NCI-H1694 treated with DMSO at 0.1 percent for 48 hours (cell line): Measurements from ENCODE around the gene MYH16.
"Not testable (repeated sequence)": the region's sequence is repeated elsewhere in the genome, so short reads cannot be mapped to it uniquely, and the experiment has no call there.

Experiments
- DNase-seq: peaks from one replicate; lab custom pipeline; 2025; lab: John Stamatoyannopoulos, UW

MYH16 gene

GRCh38 chr7:99258501-99258900 lies 14.1 kb upstream of the MYH16 start:
- DNase-seq = no peak

GRCh38 chr7:99260395-99260794 lies 12.2 kb upstream of the MYH16 start:
- no peak for DNase-seq

GRCh38 chr7:99261646-99262045 lies 11.0 kb upstream of the MYH16 start:
- DNase-seq = no peak

DNA sequence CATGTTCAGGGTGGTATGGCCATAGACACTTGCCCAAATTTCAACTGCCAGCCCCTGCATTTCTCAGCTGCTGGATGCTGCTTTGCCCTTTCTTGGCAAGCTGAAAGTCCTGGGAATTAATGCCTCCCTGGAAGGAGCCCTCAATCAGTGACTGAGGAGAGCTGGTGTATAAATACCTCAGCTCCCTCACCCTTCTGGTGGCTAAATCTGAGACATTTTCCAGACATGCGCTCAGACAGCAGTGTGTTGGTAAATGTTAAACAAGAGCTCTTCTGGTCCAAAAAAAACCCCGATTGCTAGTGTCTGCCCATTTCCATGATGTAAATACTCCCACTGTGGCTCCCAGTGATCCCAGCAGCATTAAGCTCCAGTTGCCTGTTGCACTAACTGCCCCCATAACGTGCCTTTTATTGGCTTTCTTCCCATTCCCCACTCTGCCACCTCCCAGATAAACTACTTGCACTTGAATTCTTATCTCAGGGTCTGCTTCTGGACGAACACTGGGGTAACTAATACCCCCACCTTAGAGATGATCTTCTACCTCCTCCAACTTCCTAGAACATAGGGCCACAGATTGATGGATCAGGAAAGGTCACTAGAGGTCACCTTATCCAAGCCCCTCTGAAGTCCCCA lies 6.7 kb upstream of the MYH16 start:
- DNase-seq = no peak

GRCh38 chr7:99267481-99267840 lies 5.2 kb upstream of the MYH16 start:
- DNase-seq = no peak

DNA sequence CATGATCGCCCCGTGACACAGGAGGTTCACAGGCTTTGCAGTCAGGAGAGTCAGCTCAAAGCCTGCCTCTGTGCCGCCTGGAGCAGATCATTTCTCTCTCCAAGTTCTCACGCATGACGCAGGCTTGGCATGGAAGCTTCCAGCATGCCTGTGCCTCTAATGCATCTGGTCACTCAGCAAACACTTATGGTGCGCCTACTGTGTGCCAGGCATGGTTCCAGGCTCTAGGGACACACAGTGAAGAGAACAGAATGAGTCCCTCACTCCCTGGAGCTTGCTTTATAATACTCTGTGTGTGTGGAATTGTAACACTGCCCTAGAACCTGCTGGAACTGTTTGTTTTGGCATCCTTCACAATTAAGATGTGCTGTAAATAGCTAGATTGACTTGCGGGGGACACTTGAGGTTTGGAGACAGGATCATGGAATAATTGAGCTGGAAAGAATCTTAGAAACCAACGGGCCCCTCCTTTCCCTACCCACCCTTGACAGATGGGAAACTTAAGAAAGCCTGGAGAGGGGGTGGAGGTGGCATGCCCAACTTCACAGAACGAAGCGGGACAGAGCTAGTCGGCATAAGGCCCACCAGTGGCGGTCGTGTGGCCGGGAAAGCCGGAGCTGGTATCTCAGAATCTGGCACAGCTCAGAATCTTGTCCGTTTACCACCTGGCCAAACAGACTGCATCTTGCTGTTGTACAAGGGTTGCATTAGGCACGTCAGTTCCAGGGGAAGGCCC lies 4.6 kb upstream of the MYH16 start:
- DNase-seq = no peak

DNA sequence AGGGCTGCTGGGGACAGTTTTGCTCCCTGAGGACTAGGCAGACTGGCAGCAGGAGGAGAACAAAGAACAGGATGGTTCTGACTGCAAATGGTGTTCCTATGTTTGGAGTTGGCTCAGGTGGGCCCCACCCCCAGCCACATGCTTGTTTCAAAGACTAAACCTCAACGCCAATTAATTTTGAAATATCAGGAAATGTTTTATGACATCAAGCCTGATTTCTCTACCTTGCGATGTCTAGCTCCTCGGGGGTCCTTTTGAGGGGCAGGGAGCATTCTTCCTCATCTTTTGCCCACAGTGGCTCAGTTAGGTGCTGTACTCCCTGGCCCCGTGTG lies 4.1 kb upstream of the MYH16 start:
- DNase-seq = no peak

GRCh38 chr7:99270702-99271101 lies 1.9 kb upstream of the MYH16 start:
- no peak for DNase-seq

DNA sequence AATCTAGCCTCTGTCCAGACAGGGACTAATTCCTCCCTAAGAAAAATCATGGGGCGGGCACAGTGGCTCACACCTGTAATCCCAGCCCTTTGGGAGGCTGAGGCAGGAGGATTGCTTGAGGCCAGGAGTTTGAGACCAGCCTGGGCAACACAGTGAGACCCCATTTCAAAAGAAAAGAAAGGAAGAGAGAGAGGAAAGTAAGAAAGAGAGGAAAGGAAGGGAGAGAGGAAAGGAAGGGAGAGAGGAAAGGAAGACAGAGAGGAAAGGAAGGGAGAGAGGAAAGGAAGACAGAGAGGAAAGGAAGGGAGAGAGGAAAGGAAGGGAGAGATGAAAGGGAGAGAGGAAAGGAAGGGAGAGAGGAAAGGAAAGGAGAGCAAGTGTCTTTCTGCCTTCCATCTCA lies 922 bp downstream of the MYH16 start:
- DNase-seq = not testable (repeated sequence)

- not testable (repeated sequence) for DNase-seq
Measured at GRCh38 chr7:99274908-99275307, 2.3 kb downstream of the MYH16 start.

GRCh38 chr7:99275496-99275895 lies 2.9 kb downstream of the MYH16 start:
- no peak for DNase-seq

- DNase-seq = no peak
Measured at GRCh38 chr7:99278180-99278579, 5.5 kb downstream of the MYH16 start.

GRCh38 chr7:99284165-99284564 lies 11.5 kb downstream of the MYH16 start:
- DNase-seq = not testable (repeated sequence)

GRCh38 chr7:99287779-99288534 lies 15.3 kb downstream of the MYH16 start:
- no peak for DNase-seq

GRCh38 chr7:99289185-99289584 lies 16.5 kb downstream of the MYH16 start:
- DNase-seq = no peak

GRCh38 chr7:99290148-99290547 lies 17.5 kb downstream of the MYH16 start:
- not testable (repeated sequence) for DNase-seq

DNA sequence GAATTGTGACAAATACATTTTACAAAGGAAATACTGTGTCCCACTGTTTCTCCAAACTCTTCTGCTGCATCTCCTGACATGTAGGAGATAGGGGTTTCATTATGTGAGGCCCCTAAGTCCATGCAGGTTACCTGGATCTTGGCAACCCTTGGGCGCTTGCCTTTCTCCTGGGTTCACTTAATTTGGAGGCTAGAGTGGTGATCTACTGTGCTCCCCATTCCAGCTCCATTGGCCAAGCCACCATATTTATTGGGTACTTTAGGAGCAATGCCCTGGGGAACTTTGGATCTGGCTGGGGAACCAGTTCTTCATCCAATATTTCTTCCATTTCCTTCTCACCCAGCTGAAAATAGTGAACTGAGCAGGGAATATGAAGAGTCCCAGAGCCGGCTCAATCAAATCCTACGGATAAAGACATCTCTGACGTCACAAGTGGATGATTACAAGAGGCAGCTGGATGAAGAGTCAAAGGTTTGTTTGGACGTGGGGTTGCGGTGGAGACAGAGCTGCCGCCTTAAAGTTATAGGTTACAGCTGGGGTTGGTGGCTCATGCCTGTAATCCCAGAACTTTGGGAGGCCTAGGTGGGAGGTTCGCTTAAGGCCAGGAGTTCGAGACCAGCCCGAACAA lies 18.5 kb downstream of the MYH16 start:
- no peak for DNase-seq

GRCh38 chr7:99292127-99292526 lies 19.5 kb downstream of the MYH16 start:
- DNase-seq = no peak

- no peak for DNase-seq
Measured at GRCh38 chr7:99293167-99293566, 20.5 kb downstream of the MYH16 start.

DNA sequence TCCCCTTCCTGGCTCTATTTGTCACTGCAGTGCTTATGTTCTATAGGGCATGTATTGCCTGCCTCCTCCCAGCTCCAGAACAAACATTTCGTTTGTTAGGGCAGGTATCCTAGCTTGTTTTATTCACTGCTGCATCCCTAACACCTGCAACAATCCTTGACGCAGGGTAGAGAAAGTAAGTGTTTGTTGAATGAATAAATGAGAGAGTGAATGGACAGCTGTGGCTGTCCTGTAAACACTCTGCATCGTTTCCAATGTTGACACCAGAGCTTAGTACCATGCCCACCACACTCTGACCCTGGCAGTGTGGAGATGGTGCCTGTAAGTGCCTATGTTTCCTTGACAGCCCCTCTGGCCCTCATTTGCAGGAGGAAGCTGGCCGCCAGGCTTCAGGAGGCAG lies 21.0 kb downstream of the MYH16 start:
- DNase-seq = no peak

DNA sequence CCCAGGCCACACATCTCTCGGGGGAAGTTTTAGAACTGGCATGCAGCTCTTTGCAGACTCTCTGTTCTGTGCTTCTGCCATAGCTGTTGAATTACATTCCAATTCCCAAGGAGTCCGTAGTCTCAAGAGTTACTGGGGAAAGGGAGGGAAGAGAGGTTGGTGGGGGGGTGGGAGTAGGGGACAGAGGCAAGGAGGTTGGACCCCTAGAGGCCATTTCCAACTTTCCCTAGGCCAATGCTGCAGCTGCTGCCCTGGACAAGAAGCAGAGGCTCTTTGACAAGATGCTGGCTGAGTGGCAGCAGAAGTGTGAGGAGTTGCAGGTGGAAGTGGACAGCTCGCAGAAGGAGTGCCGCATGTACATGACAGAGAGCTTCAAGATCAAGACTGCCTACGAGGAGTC lies 23.8 kb downstream of the MYH16 start:
- DNase-seq = no peak

- DNase-seq = no peak
Measured at GRCh38 chr7:99301496-99301895, 28.9 kb downstream of the MYH16 start.
